AG09309 (cell line): ENCODE results near the gene DAAM1.

Experiments used
- DNase-seq: peaks from one replicate; pipeline ENCODE4 v3.0.0-alpha.2; 2010; ENCODE audit warnings: low read depth
- H3K4me3 ChIP-seq: 2 replicates; pipeline ENCODE4 v1.5.1; 2011; ENCODE audit warnings: mild to moderate bottlenecking, low read depth, low read length, moderate library complexity; ENCODE audit not compliant: control insufficient read depth
- TF ChIP-seq, protein P1 (sequence below): IDR thresholded peaks from 2 replicates; pipeline ENCODE4 v1.5.1; 2011; ENCODE audit warnings: mild to moderate bottlenecking, low read depth, low read length, inconsistent platforms; ENCODE audit not compliant: insufficient read depth, control insufficient read depth; ENCODE audit errors: missing control alignments

The DAAM1 gene

DNA sequence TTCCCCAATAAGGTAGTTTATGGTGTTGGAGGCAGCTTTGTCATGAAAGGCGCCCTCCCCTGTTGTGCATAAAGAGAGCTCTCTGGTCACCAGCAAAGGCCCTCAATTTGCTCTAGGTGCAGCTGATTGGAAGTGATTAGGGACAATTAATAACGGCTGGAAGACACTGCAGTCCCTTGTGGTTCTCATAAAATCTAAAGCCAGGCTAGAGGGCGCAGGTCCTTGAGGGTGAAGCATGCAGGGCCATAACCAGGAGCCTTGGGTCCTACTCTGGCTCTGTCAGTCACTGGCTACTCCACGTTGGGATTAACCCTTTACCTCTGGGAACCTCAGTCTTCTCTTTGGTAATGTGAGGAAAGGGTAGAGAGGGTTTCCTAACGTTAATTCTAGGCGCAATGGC is 1.9 kb downstream of the DAAM1 start:
- DNase-seq = no peak
- TF ChIP-seq, protein P1, sequence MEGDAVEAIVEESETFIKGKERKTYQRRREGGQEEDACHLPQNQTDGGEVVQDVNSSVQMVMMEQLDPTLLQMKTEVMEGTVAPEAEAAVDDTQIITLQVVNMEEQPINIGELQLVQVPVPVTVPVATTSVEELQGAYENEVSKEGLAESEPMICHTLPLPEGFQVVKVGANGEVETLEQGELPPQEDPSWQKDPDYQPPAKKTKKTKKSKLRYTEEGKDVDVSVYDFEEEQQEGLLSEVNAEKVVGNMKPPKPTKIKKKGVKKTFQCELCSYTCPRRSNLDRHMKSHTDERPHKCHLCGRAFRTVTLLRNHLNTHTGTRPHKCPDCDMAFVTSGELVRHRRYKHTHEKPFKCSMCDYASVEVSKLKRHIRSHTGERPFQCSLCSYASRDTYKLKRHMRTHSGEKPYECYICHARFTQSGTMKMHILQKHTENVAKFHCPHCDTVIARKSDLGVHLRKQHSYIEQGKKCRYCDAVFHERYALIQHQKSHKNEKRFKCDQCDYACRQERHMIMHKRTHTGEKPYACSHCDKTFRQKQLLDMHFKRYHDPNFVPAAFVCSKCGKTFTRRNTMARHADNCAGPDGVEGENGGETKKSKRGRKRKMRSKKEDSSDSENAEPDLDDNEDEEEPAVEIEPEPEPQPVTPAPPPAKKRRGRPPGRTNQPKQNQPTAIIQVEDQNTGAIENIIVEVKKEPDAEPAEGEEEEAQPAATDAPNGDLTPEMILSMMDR = peak; percentile 14
- H3K4me3 ChIP-seq = peak overlapping the region; percentile 96

DNA sequence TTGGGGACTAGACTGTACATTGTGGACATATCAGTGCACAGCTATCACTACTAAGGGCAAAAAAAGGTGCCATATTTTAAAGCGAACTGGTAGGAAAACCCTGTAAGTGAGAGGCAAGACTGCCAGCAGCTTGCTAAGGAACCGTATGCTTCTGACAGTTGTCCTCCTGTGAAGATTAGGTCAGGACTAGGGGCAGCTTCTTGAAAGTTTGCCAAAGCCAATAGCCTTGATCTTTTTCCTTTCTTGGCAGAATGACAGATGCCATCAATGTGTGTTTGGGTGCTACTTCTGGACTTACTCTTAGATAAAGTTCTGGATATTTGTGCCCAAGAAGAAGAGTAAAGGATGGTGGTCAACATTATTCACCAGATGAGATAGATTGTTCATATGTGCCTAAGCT is 7.4 kb downstream of the DAAM1 start:
- TF ChIP-seq, protein P1 = no peak
- no peak for DNase-seq
- no peak overlapping the region for H3K4me3 ChIP-seq

GRCh38 chr14:59197695-59198262 is 9.3 kb downstream of the DAAM1 start:
- H3K4me3 ChIP-seq = no peak overlapping the region
- no peak for DNase-seq
- TF ChIP-seq, protein P1 = no peak

DNA sequence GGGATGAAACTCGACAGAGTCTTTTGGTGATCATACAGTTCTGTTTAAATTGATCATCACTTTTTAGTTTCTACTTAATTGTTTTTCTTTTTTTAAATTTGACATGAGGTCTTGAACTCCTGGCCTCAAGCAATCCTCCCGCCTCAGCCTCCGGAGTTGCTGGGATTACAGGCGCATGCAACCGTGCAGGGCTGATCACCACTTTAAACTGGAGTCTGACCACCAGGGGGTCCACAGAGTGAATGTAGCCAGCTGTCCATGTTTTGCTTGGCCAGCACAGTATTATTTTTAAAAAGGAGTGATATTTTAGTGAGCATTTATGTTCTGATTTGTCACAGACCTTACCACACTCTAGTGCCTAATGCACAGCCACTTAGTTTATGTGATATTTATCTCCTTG is 10.7 kb downstream of the DAAM1 start:
- no peak for DNase-seq
- no peak overlapping the region for H3K4me3 ChIP-seq
- TF ChIP-seq, protein P1 = no peak

DNA sequence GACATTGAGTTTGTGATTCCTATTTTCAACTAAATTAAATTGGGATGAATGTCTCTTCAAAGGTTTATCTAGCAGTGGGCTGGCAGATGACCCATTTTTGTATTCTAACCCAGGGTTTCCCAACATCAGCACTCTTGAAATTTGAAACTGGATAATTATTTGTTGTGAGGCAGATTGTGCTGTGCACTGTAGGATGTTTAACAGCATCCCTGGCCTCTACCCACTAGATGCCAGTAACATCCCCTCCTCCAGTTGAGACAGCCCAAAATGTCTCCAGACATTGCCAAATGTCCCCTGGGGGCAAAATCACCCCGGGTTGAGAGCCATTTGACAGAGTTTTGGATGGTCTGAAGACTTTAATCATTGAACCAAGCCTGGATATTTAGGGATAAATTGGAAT is 11.1 kb downstream of the DAAM1 start:
- no peak for DNase-seq
- TF ChIP-seq, protein P1 = no peak
- H3K4me3 ChIP-seq = no peak overlapping the region

GRCh38 chr14:59200195-59200594 is 11.7 kb downstream of the DAAM1 start:
- H3K4me3 ChIP-seq = no peak overlapping the region
- TF ChIP-seq, protein P1 = no peak
- DNase-seq = no peak

- no peak overlapping the region for H3K4me3 ChIP-seq
- DNase-seq = no peak
- TF ChIP-seq, protein P1 = no peak
Measured at GRCh38 chr14:59202031-59202430, 13.6 kb downstream of the DAAM1 start.
